ENCODE measurements around the gene LRRC45. TPM values are rescaled to one million over a fixed set of nuclear protein-coding genes. Genes with fewer than 3 reads are reported as not detected.

Gene LRRC45
- total RNA-seq, 2 experiments from 2014 or later = 16.5 to 17.3 TPM

- no peaks in the 10 kb centered on the region for H3K4me1 Mint-ChIP-seq
- H3K27ac Mint-ChIP-seq = no peak overlapping the region
- H3K9me3 Mint-ChIP-seq = no peaks in the 10 kb centered on the region
- no peaks in the 10 kb centered on the region for H3K36me3 Mint-ChIP-seq
- no peaks in the 10 kb centered on the region for H3K27me3 Mint-ChIP-seq
- DNase-seq = no peak
- H3K4me3 Mint-ChIP-seq = no peak overlapping the region
Measured at GRCh38 chr17:81999976-82000802, 22.9 kb upstream of the LRRC45 start.

- Mint-ChIP-seq H3K4me1 (no peaks in the 10 kb centered on the region), H3K9me3 (no peaks in the 10 kb centered on the region), H3K36me3 (no peaks in the 10 kb centered on the region), H3K4me3 (no peak overlapping the region), H3K27ac (no peak overlapping the region), H3K27me3 (no peaks in the 10 kb centered on the region)
- DNase-seq = no peak
Measured at GRCh38 chr17:82000803-82001570, 22.1 kb upstream of the LRRC45 start.

- H3K36me3 Mint-ChIP-seq = no peaks in the 10 kb centered on the region
- no peak overlapping the region for H3K27ac Mint-ChIP-seq
- no peaks in the 10 kb centered on the region for H3K9me3 Mint-ChIP-seq
- H3K27me3 Mint-ChIP-seq = no peaks in the 10 kb centered on the region
- DNase-seq = no peak
- no peak overlapping the region for H3K4me3 Mint-ChIP-seq
- H3K4me1 Mint-ChIP-seq = no peaks in the 10 kb centered on the region
Measured at GRCh38 chr17:82001571-82002056, 21.5 kb upstream of the LRRC45 start.

GRCh38 chr17:82003411-82004381, 19.4 kb upstream of the LRRC45 start:
- DNase-seq = no peak

GRCh38 chr17:82004517-82005455, 18.3 kb upstream of the LRRC45 start:
- Mint-ChIP-seq H3K4me3 (no peak overlapping the region), H3K4me1 (no peaks in the 10 kb centered on the region), H3K27me3 (no peaks in the 10 kb centered on the region), H3K9me3 (no peaks in the 10 kb centered on the region), H3K36me3 (no peaks in the 10 kb centered on the region), H3K27ac (no peak overlapping the region)
- no peak for DNase-seq

More at GRCh38 chr17:82003411-82004381, 19.4 kb upstream of the LRRC45 start:
- no peaks in the 10 kb centered on the region for H3K4me1 Mint-ChIP-seq
- no peaks in the 10 kb centered on the region for H3K9me3 Mint-ChIP-seq
- no peak overlapping the region for H3K27ac Mint-ChIP-seq
- no peak overlapping the region for H3K4me3 Mint-ChIP-seq
- H3K27me3 Mint-ChIP-seq = no peaks in the 10 kb centered on the region
- no peaks in the 10 kb centered on the region for H3K36me3 Mint-ChIP-seq

GRCh38 chr17:82005701-82006348, 17.3 kb upstream of the LRRC45 start:
- Mint-ChIP-seq H3K27me3 (no peaks in the 10 kb centered on the region), H3K4me3 (no peak overlapping the region), H3K4me1 (no peaks in the 10 kb centered on the region), H3K36me3 (no peaks in the 10 kb centered on the region), H3K27ac (no peak overlapping the region), H3K9me3 (no peaks in the 10 kb centered on the region)
- DNase-seq = no peak

- Mint-ChIP-seq H3K4me1 (no peaks in the 10 kb centered on the region), H3K36me3 (no peaks in the 10 kb centered on the region), H3K27me3 (no peaks in the 10 kb centered on the region), H3K27ac (no peak overlapping the region), H3K4me3 (no peak overlapping the region), H3K9me3 (no peaks in the 10 kb centered on the region)
- DNase-seq = no peak
Measured at GRCh38 chr17:82006468-82007227, 16.5 kb upstream of the LRRC45 start.

- Mint-ChIP-seq H3K4me1 (no peaks in the 10 kb centered on the region), H3K27ac (no peak overlapping the region), H3K4me3 (no peak overlapping the region), H3K9me3 (no peaks in the 10 kb centered on the region), H3K27me3 (no peaks in the 10 kb centered on the region), H3K36me3 (no peaks in the 10 kb centered on the region)
- DNase-seq = no peak
Measured at GRCh38 chr17:82007228-82007494, 15.9 kb upstream of the LRRC45 start.

- Mint-ChIP-seq H3K4me3 (no peak overlapping the region), H3K9me3 (no peaks in the 10 kb centered on the region), H3K36me3 (no peaks in the 10 kb centered on the region), H3K4me1 (no peaks in the 10 kb centered on the region), H3K27ac (no peak overlapping the region), H3K27me3 (no peaks in the 10 kb centered on the region)
- no peak for DNase-seq
Measured at GRCh38 chr17:82007495-82008257, 15.4 kb upstream of the LRRC45 start.

GRCh38 chr17:82008258-82008940, 14.7 kb upstream of the LRRC45 start:
- Mint-ChIP-seq H3K4me1 (no peaks in the 10 kb centered on the region), H3K4me3 (no peak overlapping the region), H3K27ac (no peak overlapping the region), H3K9me3 (no peaks in the 10 kb centered on the region), H3K36me3 (no peaks in the 10 kb centered on the region), H3K27me3 (no peaks in the 10 kb centered on the region)
- no peak for DNase-seq

GRCh38 chr17:82008941-82009405, 14.1 kb upstream of the LRRC45 start:
- H3K36me3 Mint-ChIP-seq = no peaks in the 10 kb centered on the region
- no peaks in the 10 kb centered on the region for H3K27me3 Mint-ChIP-seq
- no peak overlapping the region for H3K4me3 Mint-ChIP-seq
- no peak for DNase-seq
- no peaks in the 10 kb centered on the region for H3K4me1 Mint-ChIP-seq
- no peak overlapping the region for H3K27ac Mint-ChIP-seq
- H3K9me3 Mint-ChIP-seq = no peaks in the 10 kb centered on the region

GRCh38 chr17:82009413-82009812, 13.7 kb upstream of the LRRC45 start:
- no peak overlapping the region for H3K27ac Mint-ChIP-seq
- H3K27me3 Mint-ChIP-seq = no peaks in the 10 kb centered on the region
- no peaks in the 10 kb centered on the region for H3K9me3 Mint-ChIP-seq
- no peak for DNase-seq
- H3K4me1 Mint-ChIP-seq = no peaks in the 10 kb centered on the region
- H3K4me3 Mint-ChIP-seq = no peak overlapping the region
- H3K36me3 Mint-ChIP-seq = no peaks in the 10 kb centered on the region

Measured in activated naive CD8-positive, alpha-beta T cell treated with anti-CD3 and anti-CD28 coated beads for 36 hours (primary cell).